HCT116 (cell line): Measurements from ENCODE around the gene PNP.

Experiments used
- CTCF ChIP-seq, 3 experiments: fragments of 200-600 bp in 1 of 3; sonication (generic) in 1 of 3; IDR thresholded peaks in 2 of 3; conservative IDR thresholded peaks in 1 of 3; 2 replicates each; pipeline ENCODE4 v1.5.1; 2012 to 2017; ENCODE audit warnings: low read depth in 2 of 3, low read length in 2 of 3, antibody characterized with exemption in 1 of 3, borderline replicate concordance in 1 of 3, control low read depth in 1 of 3, mild to moderate bottlenecking in 1 of 3, mixed read lengths in 1 of 3, mixed run types in 1 of 3, moderate library complexity in 1 of 3; ENCODE audit not compliant: insufficient read depth in 1 of 3
- EZH2 ChIP-seq: fragments of 200-600 bp; sonication (generic); IDR thresholded peaks from 2 replicates; pipeline ENCODE4 v1.6.1; 2017; ENCODE audit warnings: antibody characterized with exemption, mixed run types
- POLR2A ChIP-seq: IDR thresholded peaks from 2 replicates; pipeline ENCODE4 v1.7.0; 2011; ENCODE audit warnings: borderline replicate concordance; ENCODE audit not compliant: insufficient read depth, insufficient read length; ENCODE audit errors: extremely low read depth
- POLR2AphosphoS5 ChIP-seq: IDR thresholded peaks from 2 replicates; pipeline ENCODE4 v1.6.1; 2011; ENCODE audit warnings: mild to moderate bottlenecking, low read depth, low read length, moderate library complexity
- RAD21 ChIP-seq: IDR thresholded peaks from 2 replicates; pipeline ENCODE4 v1.6.1; 2012; ENCODE audit warnings: low read depth, mild to moderate bottlenecking
- SP1 ChIP-seq: IDR thresholded peaks from 2 replicates; pipeline ENCODE4 v1.6.1; 2012; ENCODE audit warnings: low read depth
- YY1 ChIP-seq: IDR thresholded peaks from 2 replicates; pipeline ENCODE4 v1.6.1; 2011; ENCODE audit warnings: low read length, low read depth, moderate library complexity, mild to moderate bottlenecking; ENCODE audit not compliant: insufficient replicate concordance; ENCODE audit errors: extremely low read depth

GRCh38 chr14:20429801-20430669, 39.2 kb upstream of the PNP start:
- TF ChIP-seq SP1, result no peak
- no peak for TF ChIP-seq CTCF (IDR thresholded peaks at IDR 0.05 in 2 of 3, conservative IDR thresholded peaks at IDR 0.05 in 1 of 3; ENCODE audit: borderline replicate concordance in 1 of 3, insufficient read depth in 1 of 3, low read depth in 2 of 3, low read length in 2 of 3)
- no peak for TF ChIP-seq RAD21
- no peak for TF ChIP-seq EZH2
- TF ChIP-seq POLR2A, result no peak
- TF ChIP-seq POLR2AphosphoS5, result no peak
- no peak for TF ChIP-seq YY1
